Thyroid gland (tissue), 4 donors: ENCODE data around the gene CCR9.

Source experiments
- CTCF ChIP-seq, 6 experiments: fragments of 200-600 bp in 3 of 6; fragments of 450-650 bp in 3 of 6; sonication (generic) in 3 of 6; IDR thresholded peaks; one replicate each; pipeline ENCODE4 v1.5.1; 2016 to 2019; ENCODE audit warnings: antibody characterized with exemption in 6 of 6, mild to moderate bottlenecking in 2 of 6, inconsistent platforms in 1 of 6, moderate library complexity in 1 of 6
- POLR2A ChIP-seq, 2 donors: fragments of 450-650 bp; IDR thresholded peaks; one replicate each; pipeline ENCODE4 v1.6.1; 2017; ENCODE audit warnings: antibody characterized with exemption in 2 of 2, mild to moderate bottlenecking in 2 of 2, moderate library complexity in 1 of 2

- TF ChIP-seq CTCF (IDR thresholded peaks at IDR 0.05) = no peak
- TF ChIP-seq POLR2A (IDR thresholded peaks at IDR 0.05) = no peak
Observed at GRCh38 chr3:45952456-45952855, 66.1 kb downstream of the CCR9 start.
